ENCODE measurements around the gene GON4L. TPM values are rescaled to one million over a fixed set of nuclear protein-coding genes. Genes with fewer than 3 reads are reported as not detected.
"Not testable (repeated sequence)": the region's sequence is repeated elsewhere in the genome, so short reads cannot be mapped to it uniquely, and the experiment has no call there.

The GON4L gene
- total RNA-seq, 1 experiment from 2014 or later, result 53.4 TPM

DNA sequence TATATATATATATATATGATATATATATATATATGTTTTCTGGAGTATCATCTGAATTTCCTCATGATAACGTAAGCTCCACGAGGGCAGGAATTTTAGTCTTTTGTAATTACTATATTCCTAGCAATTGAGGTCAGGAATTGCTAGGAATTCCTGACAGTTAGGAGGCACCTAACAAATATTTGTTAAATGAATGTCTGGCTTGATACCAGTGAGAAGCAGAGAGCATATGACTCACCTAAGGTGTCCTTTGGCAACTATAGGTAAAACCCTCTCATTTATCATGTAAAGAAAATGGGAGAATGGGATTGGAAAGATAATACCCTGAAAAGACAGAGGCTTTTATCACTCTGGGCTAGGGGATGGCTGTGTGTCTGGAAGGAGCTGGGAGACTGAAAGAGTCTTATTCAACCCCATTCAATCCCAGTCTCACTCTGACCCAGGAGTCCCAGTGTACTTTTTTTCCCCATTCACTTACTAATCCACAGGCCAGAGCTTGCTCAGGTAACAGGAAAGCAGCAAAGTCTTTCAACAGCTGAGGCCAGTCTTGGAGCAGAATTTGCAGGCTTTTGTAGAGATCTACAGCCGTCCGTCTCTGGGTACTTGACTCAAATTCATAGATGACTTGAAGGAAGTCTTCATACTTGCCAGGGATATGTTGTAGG is 96.9 kb downstream of the GON4L start:
- no peak overlapping the region for H3K14ac ChIP-seq (ENCODE audit: insufficient read depth, low read length)
- WGBS (ENCODE audit: extremely low coverage, insufficient read length, low lambda C conversion rate), result no CpG with 5 or more reads among the region's 4 CpGs
- H3K9me3 Mint-ChIP-seq, result no peaks in the 10 kb centered on the region
- H3K9ac ChIP-seq (ENCODE audit: extremely low read depth, insufficient read length, low read length), result no peak overlapping the region
- H3K23ac ChIP-seq (ENCODE audit: insufficient read length, low read depth, low read length), result no peak overlapping the region
- no peak for DNase-seq
- peaks cover 6 to 13% of the 10 kb centered on the region in 2 experiments; a peak in 3 of 4 replicates for H3K4me1 Mint-ChIP-seq
- H3K27ac ChIP-seq (ENCODE audit: insufficient read length, low read depth, low read length), result no peak overlapping the region
- H3K79me2 ChIP-seq (ENCODE audit: insufficient read depth, low read length), result no peaks in the 10 kb centered on the region
- H2BK120ac ChIP-seq (ENCODE audit: low read depth, low read length, poor library complexity, severe bottlenecking), result no peak overlapping the region
- H4K91ac ChIP-seq (ENCODE audit: insufficient read length, low read depth, low read length), result no peak overlapping the region
- H2AK5ac ChIP-seq (ENCODE audit: insufficient read length, low read length), result no peak overlapping the region
- peaks cover 31 to 85% (median 62%) of the 10 kb centered on the region in 3 experiments; a peak in 6 of 7 replicates for H3K36me3 Mint-ChIP-seq (ENCODE audit: insufficient read depth in 1 of 3, low read depth in 3 of 3)
- H3K9me3 ChIP-seq (ENCODE audit: control insufficient read depth, low read depth, low read length), result no peaks in the 10 kb centered on the region
- H2BK20ac ChIP-seq (ENCODE audit: low read depth, low read length, poor library complexity, severe bottlenecking), result no peak overlapping the region
- no peak overlapping the region for H3K4me2 ChIP-seq (ENCODE audit: insufficient read depth, insufficient read length, low read length)
- no peaks in the 10 kb centered on the region for H3K27me3 Mint-ChIP-seq (ENCODE audit: low read depth)
- no peak overlapping the region for H3T11ph ChIP-seq (ENCODE audit: low read length)
- H3K4me3 Mint-ChIP-seq, result no peak overlapping the region
- TF ChIP-seq, protein P1, sequence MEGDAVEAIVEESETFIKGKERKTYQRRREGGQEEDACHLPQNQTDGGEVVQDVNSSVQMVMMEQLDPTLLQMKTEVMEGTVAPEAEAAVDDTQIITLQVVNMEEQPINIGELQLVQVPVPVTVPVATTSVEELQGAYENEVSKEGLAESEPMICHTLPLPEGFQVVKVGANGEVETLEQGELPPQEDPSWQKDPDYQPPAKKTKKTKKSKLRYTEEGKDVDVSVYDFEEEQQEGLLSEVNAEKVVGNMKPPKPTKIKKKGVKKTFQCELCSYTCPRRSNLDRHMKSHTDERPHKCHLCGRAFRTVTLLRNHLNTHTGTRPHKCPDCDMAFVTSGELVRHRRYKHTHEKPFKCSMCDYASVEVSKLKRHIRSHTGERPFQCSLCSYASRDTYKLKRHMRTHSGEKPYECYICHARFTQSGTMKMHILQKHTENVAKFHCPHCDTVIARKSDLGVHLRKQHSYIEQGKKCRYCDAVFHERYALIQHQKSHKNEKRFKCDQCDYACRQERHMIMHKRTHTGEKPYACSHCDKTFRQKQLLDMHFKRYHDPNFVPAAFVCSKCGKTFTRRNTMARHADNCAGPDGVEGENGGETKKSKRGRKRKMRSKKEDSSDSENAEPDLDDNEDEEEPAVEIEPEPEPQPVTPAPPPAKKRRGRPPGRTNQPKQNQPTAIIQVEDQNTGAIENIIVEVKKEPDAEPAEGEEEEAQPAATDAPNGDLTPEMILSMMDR (conservative IDR thresholded peaks at IDR 0.05), result no peak
- no peak overlapping the region for H2AFZ ChIP-seq (ENCODE audit: low read length)
- no peak overlapping the region for H4K5ac ChIP-seq (ENCODE audit: insufficient read length, low read depth, low read length)
- H2BK15ac ChIP-seq (ENCODE audit: low read depth, low read length), result no peak overlapping the region
- no peaks in the 10 kb centered on the region for H4K20me1 ChIP-seq (ENCODE audit: control insufficient read depth, insufficient read depth, insufficient read length)
- H3K56ac ChIP-seq (ENCODE audit: insufficient read length, low read depth, low read length), result no peak overlapping the region
- H2BK5ac ChIP-seq (ENCODE audit: insufficient read length, low read length), result no peak overlapping the region
- no peak overlapping the region for H4K8ac ChIP-seq (replicated peaks; ENCODE audit: insufficient read length, low read depth, low read length)
- H3K27me3 ChIP-seq (ENCODE audit: insufficient read depth, low read length), result no peaks in the 10 kb centered on the region
- peak overlapping the region in 2 of 3 experiments; percentile 65 to 84; a peak in 4 of 7 replicates for H3K27ac Mint-ChIP-seq
- no peaks in the 10 kb centered on the region for H3K4me1 ChIP-seq (ENCODE audit: insufficient read depth, low read length)
- H3K18ac ChIP-seq (ENCODE audit: insufficient read length, low read depth, low read length), result no peak overlapping the region
- no peaks in the 10 kb centered on the region for H3K79me1 ChIP-seq (ENCODE audit: insufficient read depth, low read depth, low read length, poor library complexity, severe bottlenecking)
- no peak overlapping the region for H3K4ac ChIP-seq (ENCODE audit: low read depth, low read length)
- no peaks in the 10 kb centered on the region for H3K23me2 ChIP-seq (ENCODE audit: insufficient read length, low read depth, low read length, poor library complexity, severe bottlenecking)
- no peak overlapping the region for H2BK12ac ChIP-seq (ENCODE audit: insufficient read length, low read depth, low read length)

DNA sequence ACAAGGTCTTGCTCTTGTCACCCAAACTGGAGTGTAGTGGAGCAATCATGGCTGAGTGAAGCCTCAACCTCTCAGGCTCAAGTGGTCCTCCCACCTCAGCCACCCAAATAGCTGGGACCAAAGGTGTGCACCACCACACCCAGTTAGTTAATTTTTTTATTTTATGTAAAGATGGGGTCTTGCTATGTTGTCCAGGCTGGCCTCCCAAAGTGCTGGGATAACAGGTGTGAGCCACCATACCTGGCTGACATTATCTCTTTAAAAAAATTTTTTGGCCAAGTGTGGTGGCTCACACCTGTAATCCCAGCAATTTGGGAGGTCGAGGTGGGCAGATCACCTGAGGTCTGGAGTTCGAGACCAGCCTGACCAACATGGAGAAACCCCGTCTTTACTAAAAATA is 98.0 kb downstream of the GON4L start:
- not testable (repeated sequence) for H4K5ac ChIP-seq (ENCODE audit: insufficient read length, low read depth, low read length); H4K20me1 ChIP-seq (ENCODE audit: control insufficient read depth, insufficient read depth, insufficient read length); H2BK15ac ChIP-seq (ENCODE audit: low read depth, low read length); H2AFZ ChIP-seq (ENCODE audit: low read length); DNase-seq; H4K91ac ChIP-seq (ENCODE audit: insufficient read length, low read depth, low read length); H3K79me1 ChIP-seq (ENCODE audit: insufficient read depth, low read depth, low read length, poor library complexity, severe bottlenecking); H3K9me3 ChIP-seq (ENCODE audit: control insufficient read depth, low read depth, low read length); H3K4ac ChIP-seq (ENCODE audit: low read depth, low read length); H3K9me3 Mint-ChIP-seq; H2BK5ac ChIP-seq (ENCODE audit: insufficient read length, low read length); H3K4me1 ChIP-seq (ENCODE audit: insufficient read depth, low read length); H4K8ac ChIP-seq (replicated peaks; ENCODE audit: insufficient read length, low read depth, low read length); H3K79me2 ChIP-seq (ENCODE audit: insufficient read depth, low read length); H3K27ac ChIP-seq (ENCODE audit: insufficient read length, low read depth, low read length); H2BK12ac ChIP-seq (ENCODE audit: insufficient read length, low read depth, low read length); H3K56ac ChIP-seq (ENCODE audit: insufficient read length, low read depth, low read length); H3K4me2 ChIP-seq (ENCODE audit: insufficient read depth, insufficient read length, low read length); H3K27me3 ChIP-seq (ENCODE audit: insufficient read depth, low read length); H3K4me3 Mint-ChIP-seq; H3K14ac ChIP-seq (ENCODE audit: insufficient read depth, low read length); H2BK120ac ChIP-seq (ENCODE audit: low read depth, low read length, poor library complexity, severe bottlenecking); H3K23ac ChIP-seq (ENCODE audit: insufficient read length, low read depth, low read length); H3K27ac Mint-ChIP-seq; H3K9ac ChIP-seq (ENCODE audit: extremely low read depth, insufficient read length, low read length); H3K18ac ChIP-seq (ENCODE audit: insufficient read length, low read depth, low read length); H3T11ph ChIP-seq (ENCODE audit: low read length); H3K23me2 ChIP-seq (ENCODE audit: insufficient read length, low read depth, low read length, poor library complexity, severe bottlenecking); H3K27me3 Mint-ChIP-seq (ENCODE audit: low read depth); H2AK5ac ChIP-seq (ENCODE audit: insufficient read length, low read length); H2BK20ac ChIP-seq (ENCODE audit: low read depth, low read length, poor library complexity, severe bottlenecking)
- peaks cover 6 to 13% of the 10 kb centered on the region in 2 experiments; a peak in 3 of 4 replicates for H3K4me1 Mint-ChIP-seq
- peaks cover 29 to 84% (median 61%) of the 10 kb centered on the region in 3 experiments; a peak in 6 of 7 replicates for H3K36me3 Mint-ChIP-seq (ENCODE audit: insufficient read depth in 1 of 3, low read depth in 3 of 3)
- WGBS (ENCODE audit: extremely low coverage, insufficient read length, low lambda C conversion rate), result no CpG with 5 or more reads among the region's 3 CpGs
